Upper lobe of left lung (tissue), 4 donors: ENCODE measurements around the gene DCDC2C.

Experiments
- CTCF ChIP-seq, 6 experiments: fragments of 450-650 bp in 4 of 6; fragments of 200-600 bp in 2 of 6; sonication (generic) in 2 of 6; IDR thresholded peaks; one replicate each; pipeline ENCODE4 v1.5.1; 2016 to 2019; ENCODE audit warnings: antibody characterized with exemption in 6 of 6
- EP300 ChIP-seq, 4 donors: sonication (generic); formaldehyde crosslinking; IDR thresholded peaks; one replicate each; pipeline ENCODE4 v1.5.1; 2017; ENCODE audit warnings: antibody characterized with exemption in 4 of 4, control low read depth in 2 of 4

- TF ChIP-seq CTCF (IDR thresholded peaks at IDR 0.05) (no peak), EP300 (IDR thresholded peaks at IDR 0.05) (no peak)
These were observed 21.6 kb downstream of the DCDC2C start for GRCh38 chr2:3725002-3725401.
